ENCODE measurements around the gene GAPDHS. TPM values are rescaled to one million over a fixed set of nuclear protein-coding genes. Genes with fewer than 3 reads are reported as not detected.

GAPDHS gene
- total and polyA plus RNA-seq, 2 of the 13 experiments (the other 11 are each of a cell fraction or from before 2014, with no cell fraction given) = not detected

DNA sequence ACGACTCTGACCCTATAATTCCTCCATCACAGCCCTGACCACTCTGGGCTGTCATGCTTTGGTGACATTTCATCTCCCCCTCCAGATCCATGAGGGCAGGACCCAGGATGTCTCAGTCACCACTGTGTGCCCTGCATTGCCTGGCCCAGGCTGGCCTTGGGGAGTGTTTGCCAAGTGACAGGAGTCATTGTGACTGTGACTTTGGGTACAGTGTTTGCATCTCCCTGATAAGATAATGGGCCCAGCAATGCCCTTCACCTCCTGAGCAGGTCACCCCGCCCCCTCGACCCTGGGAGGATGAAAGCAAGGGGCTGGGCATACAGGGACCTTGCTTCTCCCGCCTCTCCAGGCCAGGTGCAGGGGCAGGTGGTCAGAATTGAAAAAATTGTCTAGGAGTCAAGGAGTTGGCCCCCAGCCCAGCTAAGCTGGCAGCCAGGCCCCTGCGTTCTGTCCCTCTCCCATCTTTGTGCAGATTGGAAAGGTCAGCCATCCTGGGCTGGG is 36.1 kb downstream of the GAPDHS start (continued):
- TF ChIP-seq, protein P1, sequence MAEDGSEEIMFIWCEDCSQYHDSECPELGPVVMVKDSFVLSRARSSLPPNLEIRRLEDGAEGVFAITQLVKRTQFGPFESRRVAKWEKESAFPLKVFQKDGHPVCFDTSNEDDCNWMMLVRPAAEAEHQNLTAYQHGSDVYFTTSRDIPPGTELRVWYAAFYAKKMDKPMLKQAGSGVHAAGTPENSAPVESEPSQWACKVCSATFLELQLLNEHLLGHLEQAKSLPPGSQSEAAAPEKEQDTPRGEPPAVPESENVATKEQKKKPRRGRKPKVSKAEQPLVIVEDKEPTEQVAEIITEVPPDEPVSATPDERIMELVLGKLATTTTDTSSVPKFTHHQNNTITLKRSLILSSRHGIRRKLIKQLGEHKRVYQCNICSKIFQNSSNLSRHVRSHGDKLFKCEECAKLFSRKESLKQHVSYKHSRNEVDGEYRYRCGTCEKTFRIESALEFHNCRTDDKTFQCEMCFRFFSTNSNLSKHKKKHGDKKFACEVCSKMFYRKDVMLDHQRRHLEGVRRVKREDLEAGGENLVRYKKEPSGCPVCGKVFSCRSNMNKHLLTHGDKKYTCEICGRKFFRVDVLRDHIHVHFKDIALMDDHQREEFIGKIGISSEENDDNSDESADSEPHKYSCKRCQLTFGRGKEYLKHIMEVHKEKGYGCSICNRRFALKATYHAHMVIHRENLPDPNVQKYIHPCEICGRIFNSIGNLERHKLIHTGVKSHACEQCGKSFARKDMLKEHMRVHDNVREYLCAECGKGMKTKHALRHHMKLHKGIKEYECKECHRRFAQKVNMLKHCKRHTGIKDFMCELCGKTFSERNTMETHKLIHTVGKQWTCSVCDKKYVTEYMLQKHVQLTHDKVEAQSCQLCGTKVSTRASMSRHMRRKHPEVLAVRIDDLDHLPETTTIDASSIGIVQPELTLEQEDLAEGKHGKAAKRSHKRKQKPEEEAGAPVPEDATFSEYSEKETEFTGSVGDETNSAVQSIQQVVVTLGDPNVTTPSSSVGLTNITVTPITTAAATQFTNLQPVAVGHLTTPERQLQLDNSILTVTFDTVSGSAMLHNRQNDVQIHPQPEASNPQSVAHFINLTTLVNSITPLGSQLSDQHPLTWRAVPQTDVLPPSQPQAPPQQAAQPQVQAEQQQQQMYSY (CRISPR knock-in tag; IDR thresholded peaks at IDR 0.05) = 0 out of 2 replicates have a peak, but pooled peaks have one; percentile 49
- TF ChIP-seq MTA1 (CRISPR knock-in tag; IDR thresholded peaks at IDR 0.05; ENCODE audit: borderline replicate concordance) (peak; percentile 99), RELA (CRISPR knock-in tag; IDR thresholded peaks at IDR 0.05) (no peak), SNAPC2 (CRISPR knock-in tag; IDR thresholded peaks at IDR 0.05) (no peak), KDM3A (CRISPR knock-in tag; IDR thresholded peaks at IDR 0.05; ENCODE audit: low read depth) (peak; percentile 52; the same call in 1 of the 2 replicates), PHF8 (CRISPR knock-in tag; IDR thresholded peaks at IDR 0.05) (peak; percentile 32; the same call in 1 of the 2 replicates), ZNF605 (CRISPR knock-in tag; IDR thresholded peaks at IDR 0.05) (no peak), SIX1 (CRISPR knock-in tag; IDR thresholded peaks at IDR 0.05; ENCODE audit: borderline replicate concordance) (peak; percentile 44; the same call in 1 of the 2 replicates), HHEX (CRISPR knock-in tag; IDR thresholded peaks at IDR 0.05) (no peak), CBFB (CRISPR knock-in tag; IDR thresholded peaks at IDR 0.05) (0 out of 2 replicates have a peak, but pooled peaks have one; percentile 61), ZNF329 (CRISPR knock-in tag; IDR thresholded peaks at IDR 0.05; ENCODE audit: low read depth) (no peak), KLF9 (CRISPR knock-in tag; IDR thresholded peaks at IDR 0.05; ENCODE audit: low read depth) (no peak), ZFP36 (IDR thresholded peaks at IDR 0.05; ENCODE audit: borderline replicate concordance, low read depth, low read length, partially characterized antibody) (no peak), ZNF564 (CRISPR knock-in tag; IDR thresholded peaks at IDR 0.05) (peak; percentile 61; the same call in 1 of the 2 replicates), ZNF547 (CRISPR knock-in tag; IDR thresholded peaks at IDR 0.05) (peak; percentile 52; the same call in 1 of the 2 replicates), U2AF2 (IDR thresholded peaks at IDR 0.05; ENCODE audit: low read depth, low read length) (no peak), RBFOX2 (IDR thresholded peaks at IDR 0.05; ENCODE audit: low read depth, low read length) (no peak), SP140L (CRISPR knock-in tag; IDR thresholded peaks at IDR 0.05; ENCODE audit: borderline replicate concordance) (no peak), HMG20A (CRISPR knock-in tag; IDR thresholded peaks at IDR 0.05; ENCODE audit: borderline replicate concordance) (peak; percentile 43; the same call in 1 of the 2 replicates), CREM (IDR thresholded peaks at IDR 0.05) (peak; percentile 48; the same call in 1 of the 2 replicates), CREM (CRISPR knock-in tag; IDR thresholded peaks at IDR 0.05) (no peak), ZC3H13 (CRISPR knock-in tag; IDR thresholded peaks at IDR 0.05) (no peak), ZNF367 (CRISPR knock-in tag; IDR thresholded peaks at IDR 0.05; ENCODE audit: borderline replicate concordance) (no peak), SMC3 (IDR thresholded peaks at IDR 0.05; ENCODE audit: low read length) (no peak), ETV6 (CRISPR knock-in tag; conservative IDR thresholded peaks at IDR 0.05) (no peak), NCOR1 (IDR thresholded peaks at IDR 0.05; ENCODE audit: borderline replicate concordance, low read length) (no peak), POGZ (CRISPR knock-in tag; IDR thresholded peaks at IDR 0.05) (0 out of 2 replicates have a peak, but pooled peaks have one; percentile 42), NR2F6 (IDR thresholded peaks at IDR 0.05) (peak; percentile 93), NR2F6 (CRISPR knock-in tag; IDR thresholded peaks at IDR 0.05) (peak; percentile 97), ZNF256 (CRISPR knock-in tag; conservative IDR thresholded peaks at IDR 0.05) (no peak)
- TF ChIP-seq, protein P2, sequence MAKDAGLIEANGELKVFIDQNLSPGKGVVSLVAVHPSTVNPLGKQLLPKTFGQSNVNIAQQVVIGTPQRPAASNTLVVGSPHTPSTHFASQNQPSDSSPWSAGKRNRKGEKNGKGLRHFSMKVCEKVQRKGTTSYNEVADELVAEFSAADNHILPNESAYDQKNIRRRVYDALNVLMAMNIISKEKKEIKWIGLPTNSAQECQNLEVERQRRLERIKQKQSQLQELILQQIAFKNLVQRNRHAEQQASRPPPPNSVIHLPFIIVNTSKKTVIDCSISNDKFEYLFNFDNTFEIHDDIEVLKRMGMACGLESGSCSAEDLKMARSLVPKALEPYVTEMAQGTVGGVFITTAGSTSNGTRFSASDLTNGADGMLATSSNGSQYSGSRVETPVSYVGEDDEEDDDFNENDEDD (CRISPR knock-in tag; IDR thresholded peaks at IDR 0.05; ENCODE audit: borderline replicate concordance) = peak; percentile 52; the same call in 1 of the 2 replicates
